ENCODE results near the gene KCTD4. TPM values are rescaled to one million over a fixed set of nuclear protein-coding genes. Genes with fewer than 3 reads are reported as not detected.

The KCTD4 gene
- total and polyA plus RNA-seq, 10 of the 15 experiments (the other 5 are each of a cell fraction or from before 2014, with no cell fraction given) = 0.09 TPM; not detected in 9

GRCh38 chr13:45206340-45206739 is 5.5 kb upstream of the KCTD4 start (continued):
- no peak for TF ChIP-seq USF1 (IDR thresholded peaks at IDR 0.05; ENCODE audit: borderline replicate concordance, extremely low read length, insufficient read depth, low read depth, low read length)
- TF ChIP-seq SIN3A (IDR thresholded peaks at IDR 0.05; ENCODE audit: low read depth, low read length) = no peak
- peak; percentile 61; the same call in 1 of the 2 replicates for TF ChIP-seq PML (IDR thresholded peaks at IDR 0.05; ENCODE audit: low read length)
- TF ChIP-seq RELA (IDR thresholded peaks at IDR 0.05; ENCODE audit: borderline replicate concordance, partially characterized antibody) = peak; percentile 52
- TF ChIP-seq NFIC (IDR thresholded peaks at IDR 0.05; ENCODE audit: low read depth, low read length) = peak; percentile 97
- 0 out of 2 replicates have a peak, but pooled peaks have one; percentile 63 for TF ChIP-seq ZBED1 (IDR thresholded peaks at IDR 0.05; ENCODE audit: borderline replicate concordance)
- no peak for TF ChIP-seq CBX3 (IDR thresholded peaks at IDR 0.05; ENCODE audit: borderline replicate concordance, low read depth)
- no peak for TF ChIP-seq ZSCAN29 (IDR thresholded peaks at IDR 0.05)
- no peak for TF ChIP-seq ZNF592 (IDR thresholded peaks at IDR 0.05)
- TF ChIP-seq MXI1 (IDR thresholded peaks at IDR 0.05; ENCODE audit: low read depth, low read length) = no peak
- peak; percentile 38; the same call in 1 of the 2 replicates for TF ChIP-seq YY1 (IDR thresholded peaks at IDR 0.05; ENCODE audit: low read depth, low read length)
- TF ChIP-seq RELB (IDR thresholded peaks at IDR 0.05; ENCODE audit: low read depth) = peak; percentile 82; the same call in 1 of the 2 replicates
- TF ChIP-seq CHD1 (IDR thresholded peaks at IDR 0.05; ENCODE audit: low read depth, low read length) = no peak
- TF ChIP-seq SREBF1 (IDR thresholded peaks at IDR 0.05; ENCODE audit: low read length) = no peak
- no peak for TF ChIP-seq YBX1 (IDR thresholded peaks at IDR 0.05)
- TF ChIP-seq POLR2AphosphoS2 (IDR thresholded peaks at IDR 0.05; ENCODE audit: low read depth, low read length) = no peak
- TF ChIP-seq MTA3 (IDR thresholded peaks at IDR 0.05; ENCODE audit: borderline replicate concordance, low read length) = peak; percentile 81
- no peak for TF ChIP-seq BACH1 (IDR thresholded peaks at IDR 0.05; ENCODE audit: borderline replicate concordance)
- TF ChIP-seq HCFC1 (IDR thresholded peaks at IDR 0.05; ENCODE audit: low read length) = no peak
- TF ChIP-seq HDAC2 (IDR thresholded peaks at IDR 0.05) = no peak
- TF ChIP-seq NR2C1 (IDR thresholded peaks at IDR 0.05) = no peak
- no peak for TF ChIP-seq RFX5 (IDR thresholded peaks at IDR 0.05; ENCODE audit: low read depth, low read length)
- TF ChIP-seq CEBPB (IDR thresholded peaks at IDR 0.05; ENCODE audit: borderline replicate concordance in 1 of 2, low read depth in 2 of 2, low read length in 2 of 2) = peak in 1 of 2 experiments; percentile 86; a peak in 1 of 4 replicates
- TF ChIP-seq DPF2 (IDR thresholded peaks at IDR 0.05) = peak; percentile 61; the same call in 1 of the 2 replicates
- TF ChIP-seq KAT2A (conservative IDR thresholded peaks at IDR 0.05; ENCODE audit: control insufficient read depth, low read depth, low read length) = no peak
- no peak for TF ChIP-seq SIX5 (IDR thresholded peaks at IDR 0.05; ENCODE audit: low read depth, low read length, severe bottlenecking)
- peak; percentile 65; the same call in 1 of the 2 replicates for TF ChIP-seq TCF7 (IDR thresholded peaks at IDR 0.05; ENCODE audit: borderline replicate concordance)
- no peak for TF ChIP-seq ZNF24 (IDR thresholded peaks at IDR 0.05)
- no peak for TF ChIP-seq RBBP5 (conservative IDR thresholded peaks at IDR 0.05)

All from GM12878 (cell line).